ENCODE results near the gene OSBP.

DNA sequence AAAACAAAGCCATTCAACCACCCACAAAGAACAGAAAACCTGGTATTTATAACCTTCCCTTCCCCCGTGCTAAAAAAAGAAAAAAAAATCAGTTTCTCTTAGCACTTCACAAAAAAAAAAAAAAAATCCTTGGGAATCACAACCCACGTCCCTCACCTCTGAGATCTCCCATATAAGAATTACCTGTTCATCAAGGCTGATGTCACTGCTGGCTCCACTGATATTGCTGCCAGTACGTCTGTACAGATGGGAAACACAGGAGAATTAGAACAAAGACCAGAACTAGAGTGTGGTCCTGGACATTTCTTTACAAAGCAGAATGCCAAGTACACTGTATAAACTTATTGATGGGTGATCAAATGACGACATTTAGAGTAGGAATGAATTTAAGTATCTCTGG, 14.9 kb downstream of the OSBP start:
- no peak for TF ChIP-seq SP1 (IDR thresholded peaks at IDR 0.05)
- TF ChIP-seq NFRKB (IDR thresholded peaks at IDR 0.05): no peak
- TF ChIP-seq HDGF (IDR thresholded peaks at IDR 0.05; ENCODE audit: borderline replicate concordance): no peak
- TF ChIP-seq ELF4 (IDR thresholded peaks at IDR 0.05): no peak
- TF ChIP-seq LEF1 (IDR thresholded peaks at IDR 0.05; ENCODE audit: borderline replicate concordance): no peak
- no peak for TF ChIP-seq FOXA1 (IDR thresholded peaks at IDR 0.05)
- no peak for TF ChIP-seq TARDBP (IDR thresholded peaks at IDR 0.05)
- TF ChIP-seq L3MBTL2 (conservative IDR thresholded peaks at IDR 0.05): no peak
- no peak for TF ChIP-seq FOXM1 (IDR thresholded peaks at IDR 0.05; ENCODE audit: borderline replicate concordance)
- no peak for TF ChIP-seq BHLHE40 (IDR thresholded peaks at IDR 0.05; ENCODE audit: borderline replicate concordance)
- TF ChIP-seq SUZ12 (IDR thresholded peaks at IDR 0.05): no peak
- TF ChIP-seq FOXK2 (IDR thresholded peaks at IDR 0.05): no peak
- no peak for TF ChIP-seq CTBP1 (IDR thresholded peaks at IDR 0.05; ENCODE audit: borderline replicate concordance)
